ENCODE data around the gene IFNB1. TPM values are rescaled to one million over a fixed set of nuclear protein-coding genes. Genes with fewer than 3 reads are reported as not detected.
A peak's percentile ranks its signal among the peaks of the same experiment; 100 is the strongest.

IFNB1 gene
- total and polyA plus RNA-seq, 2 experiments from 2014 or later = not detected

DNA sequence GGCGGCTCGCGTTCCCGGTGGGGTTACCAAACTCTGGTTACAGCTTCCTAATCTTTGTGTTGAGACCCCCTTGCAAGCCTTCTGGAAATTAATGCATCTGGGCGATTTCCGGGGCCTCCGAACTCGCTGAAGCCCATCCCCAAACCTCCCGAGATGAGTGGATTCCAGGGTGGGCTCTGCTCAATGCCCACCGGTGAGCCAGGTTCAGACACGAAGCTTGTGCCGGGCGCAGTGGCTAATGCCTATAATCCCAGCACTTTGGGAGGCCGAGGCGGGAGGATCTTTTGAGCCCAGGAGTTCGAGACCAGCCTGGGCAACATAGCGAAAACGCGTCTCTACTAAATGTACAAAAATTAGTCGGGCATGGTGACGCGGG, 45.9 kb downstream of the IFNB1 start:
- Histone ChIP-seq H3K36me3 (ENCODE audit: low read depth) (no peaks in the 10 kb centered on the region), H3F3A (ENCODE audit: insufficient read depth) (peaks cover 38% of the 10 kb centered on the region)

GRCh38 chr9:21031091-21031807, 46.5 kb downstream of the IFNB1 start, which contains the start of gene HACD4:
HACD4 (minus strand) TSS chr9:21031640; CDS start chr9:21031590, 50 bp downstream.
- H3K9ac ChIP-seq = peak within 1 kb of the TSS; percentile 67
- 2 to 3% methylated on average over 36 to 37 of the region's 46 CpGs for WGBS, 2 experiments (ENCODE audit: low coverage in 1 of 2, low lambda C conversion rate in 2 of 2, missing lambda C conversion rate in 2 of 2)
- DNase-seq = peak; percentile 72

More for the DNA sequence above, 45.9 kb downstream of the IFNB1 start:
- Histone ChIP-seq H3K9me3 (ENCODE audit: low read depth) (no peaks in the 10 kb centered on the region), H3K27ac (no peak overlapping the region), H3K9me2 (ENCODE audit: insufficient read depth) (no peaks in the 10 kb centered on the region), H3K27me3 (replicated peaks; ENCODE audit: insufficient read depth) (no peaks in the 10 kb centered on the region), H3K4me1 (ENCODE audit: insufficient read depth) (peaks cover 32% of the 10 kb centered on the region), H3K4me3 (peak overlapping the region; percentile 72), H2AFZ (peak overlapping the region; percentile 86), H3K9ac (peak overlapping the region; percentile 67), H3K4me2 (ENCODE audit: unreplicated experiment) (peak overlapping the region; percentile 66), H3K79me2 (ENCODE audit: insufficient read depth) (no peaks in the 10 kb centered on the region), H4K20me1 (ENCODE audit: insufficient read depth) (no peaks in the 10 kb centered on the region)
- DNase-seq = no peak
- 63 to 76% methylated on average over 17 to 22 of the region's 22 CpGs for WGBS, 2 experiments (ENCODE audit: low coverage in 1 of 2, low lambda C conversion rate in 2 of 2, missing lambda C conversion rate in 2 of 2)
- TF ChIP-seq EZH2phosphoT487 (IDR thresholded peaks at IDR 0.05; ENCODE audit: insufficient read depth, low read depth) (no peak), EZH2 (IDR thresholded peaks at IDR 0.05; ENCODE audit: insufficient read depth, poor library complexity, severe bottlenecking) (no peak)
- in situ Hi-C loops (cut with MboI) = no loop called here

DNA sequence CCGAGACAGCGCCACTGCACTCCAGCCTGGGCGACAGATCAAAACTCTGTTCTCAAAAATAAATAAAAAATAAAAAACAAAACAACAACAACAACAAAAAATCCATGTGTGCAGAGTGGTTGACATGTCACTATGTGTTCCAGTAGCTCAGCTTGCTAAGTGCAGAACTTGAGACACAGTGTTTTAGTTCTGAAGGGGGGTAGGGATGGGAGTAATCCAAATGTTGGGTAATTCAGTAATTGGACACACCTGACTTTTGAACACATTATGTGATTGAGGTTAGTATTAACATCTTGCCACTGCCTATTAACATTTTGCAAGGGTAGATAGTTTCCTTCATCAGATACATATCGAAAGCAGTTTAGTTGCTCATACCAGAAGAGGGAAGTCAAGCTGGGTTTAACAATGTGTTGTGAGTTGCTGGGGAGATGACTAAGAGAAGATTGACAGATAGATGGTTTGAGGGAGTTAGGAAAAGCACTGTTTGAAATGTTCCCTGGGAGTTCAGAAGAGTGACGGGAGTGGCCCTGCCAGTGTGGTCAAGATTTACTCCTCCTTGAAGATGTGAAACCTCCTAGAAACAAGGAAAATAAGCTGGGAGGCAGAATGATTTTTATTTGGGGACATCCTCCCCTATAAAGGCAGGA, 47.2 kb downstream of the IFNB1 start:
- in situ Hi-C loops (cut with MboI) = no loop called here
- Histone ChIP-seq H3K27me3 (replicated peaks; ENCODE audit: insufficient read depth) (no peaks in the 10 kb centered on the region), H3F3A (ENCODE audit: insufficient read depth) (peaks cover 45% of the 10 kb centered on the region), H3K27ac (peak overlapping the region; percentile 25), H3K4me1 (ENCODE audit: insufficient read depth) (peaks cover 37% of the 10 kb centered on the region), H3K36me3 (ENCODE audit: low read depth) (no peaks in the 10 kb centered on the region), H3K9me2 (ENCODE audit: insufficient read depth) (0 out of 2 replicates have a peak, but pooled peaks cover 5% of the 10 kb centered on the region), H3K4me2 (ENCODE audit: unreplicated experiment) (peak overlapping the region; percentile 66), H3K9ac (peak overlapping the region; percentile 67), H3K79me2 (ENCODE audit: insufficient read depth) (no peaks in the 10 kb centered on the region), H2AFZ (peak overlapping the region; percentile 86), H3K9me3 (ENCODE audit: low read depth) (no peaks in the 10 kb centered on the region), H3K4me3 (peak overlapping the region; percentile 72), H4K20me1 (ENCODE audit: insufficient read depth) (no peaks in the 10 kb centered on the region)
- no peak for TF ChIP-seq EZH2phosphoT487 (IDR thresholded peaks at IDR 0.05; ENCODE audit: insufficient read depth, low read depth)
- no peak for TF ChIP-seq EZH2 (IDR thresholded peaks at IDR 0.05; ENCODE audit: insufficient read depth, poor library complexity, severe bottlenecking)
- peak; percentile 72 for DNase-seq
- WGBS, 2 experiments (ENCODE audit: low coverage in 1 of 2, low lambda C conversion rate in 2 of 2, missing lambda C conversion rate in 2 of 2) = 57 to 61% methylated on average over 5 of the region's 5 CpGs

More at GRCh38 chr9:21031091-21031807, 46.5 kb downstream of the IFNB1 start, which contains the start of gene HACD4:
- peaks cover 37% of the 10 kb centered on the region for H3K4me1 ChIP-seq (ENCODE audit: insufficient read depth)
- H4K20me1 ChIP-seq (ENCODE audit: insufficient read depth) = no peaks in the 10 kb centered on the region
- H3K9me3 ChIP-seq (ENCODE audit: low read depth) = no peaks in the 10 kb centered on the region
- H3K79me2 ChIP-seq (ENCODE audit: insufficient read depth) = no peaks in the 10 kb centered on the region
- no peaks in the 10 kb centered on the region for H3K36me3 ChIP-seq (ENCODE audit: low read depth)
- in situ Hi-C loops (cut with MboI) = no loop called here
- peak within 1 kb of the TSS; percentile 72 for H3K4me3 ChIP-seq
- TF ChIP-seq EZH2 (IDR thresholded peaks at IDR 0.05; ENCODE audit: insufficient read depth, poor library complexity, severe bottlenecking) (no peak), EZH2phosphoT487 (IDR thresholded peaks at IDR 0.05; ENCODE audit: insufficient read depth, low read depth) (no peak)
- H3K27me3 ChIP-seq (replicated peaks; ENCODE audit: insufficient read depth) = no peaks in the 10 kb centered on the region
- peak within 1 kb of the TSS; percentile 86 for H2AFZ ChIP-seq
- peaks cover 44% of the 10 kb centered on the region for H3F3A ChIP-seq (ENCODE audit: insufficient read depth)
- H3K27ac ChIP-seq = peak within 1 kb of the TSS; percentile 25
- H3K9me2 ChIP-seq (ENCODE audit: insufficient read depth) = no peaks in the 10 kb centered on the region
- H3K4me2 ChIP-seq (ENCODE audit: unreplicated experiment) = peak within 1 kb of the TSS; percentile 66

DNA sequence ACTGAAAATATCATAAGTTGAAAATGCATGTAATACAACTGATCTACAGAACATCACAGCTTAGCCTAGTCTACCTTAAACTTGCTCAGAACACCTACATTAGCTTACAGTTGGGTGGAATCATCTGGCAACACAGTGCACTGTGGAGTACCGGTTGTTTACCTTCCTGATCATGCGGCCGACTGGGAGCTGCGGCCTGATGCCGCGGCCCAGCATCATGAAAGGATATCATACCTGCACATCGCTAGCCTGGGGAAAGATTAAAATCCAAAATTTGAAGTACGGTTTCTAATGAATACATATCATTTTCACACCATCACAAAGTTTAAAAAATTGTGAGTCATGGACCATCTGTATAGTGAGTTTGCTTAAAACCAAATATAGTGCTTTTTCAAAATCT, 48.1 kb downstream of the IFNB1 start:
- Histone ChIP-seq H4K20me1 (ENCODE audit: insufficient read depth) (no peaks in the 10 kb centered on the region), H3K36me3 (ENCODE audit: low read depth) (peaks cover 5% of the 10 kb centered on the region; the same call in 1 of the 2 replicates), H3K4me3 (no peak overlapping the region), H2AFZ (no peak overlapping the region), H3K9me2 (ENCODE audit: insufficient read depth) (0 out of 2 replicates have a peak, but pooled peaks cover 5% of the 10 kb centered on the region), H3K27me3 (replicated peaks; ENCODE audit: insufficient read depth) (no peaks in the 10 kb centered on the region), H3F3A (ENCODE audit: insufficient read depth) (peaks cover 45% of the 10 kb centered on the region), H3K79me2 (ENCODE audit: insufficient read depth) (no peaks in the 10 kb centered on the region), H3K4me1 (ENCODE audit: insufficient read depth) (peaks cover 37% of the 10 kb centered on the region), H3K9me3 (ENCODE audit: low read depth) (no peaks in the 10 kb centered on the region), H3K4me2 (ENCODE audit: unreplicated experiment) (no peak overlapping the region), H3K9ac (no peak overlapping the region), H3K27ac (no peak overlapping the region)
- no peak for DNase-seq
- no peak for TF ChIP-seq EZH2phosphoT487 (IDR thresholded peaks at IDR 0.05; ENCODE audit: insufficient read depth, low read depth)
- no peak for TF ChIP-seq EZH2 (IDR thresholded peaks at IDR 0.05; ENCODE audit: insufficient read depth, poor library complexity, severe bottlenecking)
- in situ Hi-C loops (cut with MboI) = no loop called here
- 78 to 80% methylated on average over 8 of the region's 8 CpGs for WGBS, 2 experiments (ENCODE audit: low coverage in 1 of 2, low lambda C conversion rate in 2 of 2, missing lambda C conversion rate in 2 of 2)
